Measurements from ENCODE around the gene SMIM29. TPM values are rescaled to one million over a fixed set of nuclear protein-coding genes. Genes with fewer than 3 reads are reported as not detected.

Gene SMIM29
- total and polyA plus RNA-seq, 2 donors (not counting 1 experiment from before 2014, with no cell fraction given) = 16.7 to 36.3 TPM

DNA sequence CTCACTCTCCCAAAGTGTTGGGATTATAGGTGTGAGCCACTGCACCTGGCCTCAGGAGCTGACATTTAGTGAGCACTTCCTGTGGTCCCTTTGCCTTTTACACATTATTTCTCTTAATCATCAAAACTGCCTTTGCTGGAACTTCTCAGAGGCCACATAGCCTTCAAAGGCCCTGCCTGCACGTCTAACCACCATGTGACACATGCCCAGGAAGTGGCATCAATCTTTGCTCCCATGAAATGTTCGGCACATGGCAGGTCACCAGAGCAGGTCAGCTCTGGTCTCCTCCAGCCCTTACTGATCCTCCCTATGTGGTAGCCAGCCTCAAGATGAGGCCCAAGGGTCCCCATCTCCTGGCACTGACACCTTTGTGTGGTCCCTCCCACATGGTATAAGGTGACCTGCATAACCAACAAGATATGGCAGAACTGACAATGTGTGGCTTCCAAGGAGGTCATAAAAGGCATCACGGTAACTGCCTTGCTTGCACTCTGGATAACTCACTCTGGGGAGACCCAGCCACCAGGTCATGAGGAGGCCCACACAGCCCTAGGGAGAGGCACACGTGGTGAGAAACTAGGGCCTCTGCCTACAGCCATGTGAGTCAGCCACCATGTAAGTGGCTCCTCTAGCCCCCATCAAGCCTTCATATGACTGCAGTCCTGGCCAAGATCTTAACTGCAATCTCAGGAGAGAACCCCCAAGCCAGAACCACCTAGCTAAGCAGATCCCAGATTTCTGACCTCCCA lies 40.9 kb downstream of the SMIM29 start:
- no peaks in the 10 kb centered on the region for H3K79me2 ChIP-seq (ENCODE audit: control insufficient read depth, insufficient read depth, low read length)
- no peak for DNase-seq (ENCODE audit: low read depth in 2 of 2)
- H3K9ac ChIP-seq (ENCODE audit: insufficient read depth, low read length) = no peak overlapping the region
- H3K27ac ChIP-seq (ENCODE audit: insufficient read depth, low read length) = no peak overlapping the region
- H3K27me3 ChIP-seq (ENCODE audit: control insufficient read depth, insufficient read depth, low read length) = no peaks in the 10 kb centered on the region
- no peak overlapping the region for H2AFZ ChIP-seq (ENCODE audit: low read length)
- H3K9me3 ChIP-seq (ENCODE audit: control insufficient read depth, insufficient read depth, low read depth, low read length) = no peaks in the 10 kb centered on the region
- H3K4me2 ChIP-seq (ENCODE audit: extremely low read depth, insufficient read depth, low read length) = no peak overlapping the region
- H3K4me3 ChIP-seq (replicated peaks in 1 of 4; ENCODE audit: control extremely low read depth in 1 of 4, insufficient read depth in 1 of 4, low read depth in 3 of 4, low read length in 4 of 4) = no peak overlapping the region
- H4K20me1 ChIP-seq (ENCODE audit: control insufficient read depth, extremely low read depth, insufficient read depth, low read length) = no peaks in the 10 kb centered on the region
- no peaks in the 10 kb centered on the region for H3K4me1 ChIP-seq (ENCODE audit: control insufficient read depth, extremely low read depth, insufficient read depth, low read length)
- no peak for TF ChIP-seq EZH2 (IDR thresholded peaks at IDR 0.05; ENCODE audit: low read length, missing control alignments)
- TF ChIP-seq, protein P1, sequence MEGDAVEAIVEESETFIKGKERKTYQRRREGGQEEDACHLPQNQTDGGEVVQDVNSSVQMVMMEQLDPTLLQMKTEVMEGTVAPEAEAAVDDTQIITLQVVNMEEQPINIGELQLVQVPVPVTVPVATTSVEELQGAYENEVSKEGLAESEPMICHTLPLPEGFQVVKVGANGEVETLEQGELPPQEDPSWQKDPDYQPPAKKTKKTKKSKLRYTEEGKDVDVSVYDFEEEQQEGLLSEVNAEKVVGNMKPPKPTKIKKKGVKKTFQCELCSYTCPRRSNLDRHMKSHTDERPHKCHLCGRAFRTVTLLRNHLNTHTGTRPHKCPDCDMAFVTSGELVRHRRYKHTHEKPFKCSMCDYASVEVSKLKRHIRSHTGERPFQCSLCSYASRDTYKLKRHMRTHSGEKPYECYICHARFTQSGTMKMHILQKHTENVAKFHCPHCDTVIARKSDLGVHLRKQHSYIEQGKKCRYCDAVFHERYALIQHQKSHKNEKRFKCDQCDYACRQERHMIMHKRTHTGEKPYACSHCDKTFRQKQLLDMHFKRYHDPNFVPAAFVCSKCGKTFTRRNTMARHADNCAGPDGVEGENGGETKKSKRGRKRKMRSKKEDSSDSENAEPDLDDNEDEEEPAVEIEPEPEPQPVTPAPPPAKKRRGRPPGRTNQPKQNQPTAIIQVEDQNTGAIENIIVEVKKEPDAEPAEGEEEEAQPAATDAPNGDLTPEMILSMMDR (conservative IDR thresholded peaks at IDR 0.05 in 1 of 2, IDR thresholded peaks at IDR 0.05 in 1 of 2; ENCODE audit: low read depth in 1 of 2, low read length in 2 of 2) = no peak
- no peaks in the 10 kb centered on the region for H3K36me3 ChIP-seq (ENCODE audit: control insufficient read depth, insufficient read depth, low read length)

DNA sequence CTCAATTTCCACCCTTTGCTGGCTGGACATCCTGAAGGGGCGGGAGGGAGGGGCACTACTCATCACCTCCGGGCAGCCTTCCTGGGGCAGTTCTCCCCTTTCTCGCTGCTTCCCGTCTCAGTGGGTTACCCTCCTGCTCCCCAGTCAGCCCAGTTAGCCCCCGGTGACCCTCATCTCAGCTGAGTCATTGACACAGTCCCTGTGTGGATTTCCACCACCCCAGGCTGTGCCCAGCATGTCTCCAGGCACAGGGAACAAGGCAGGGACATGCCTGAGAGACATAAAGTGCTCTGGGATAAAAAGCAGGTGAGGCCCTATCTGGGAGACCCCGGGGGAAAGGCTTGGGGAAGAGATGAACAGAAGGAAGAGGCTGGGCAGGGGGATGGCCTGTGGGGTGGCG lies 42.1 kb downstream of the SMIM29 start:
- TF ChIP-seq, protein P1 (conservative IDR thresholded peaks at IDR 0.05 in 1 of 2, IDR thresholded peaks at IDR 0.05 in 1 of 2; ENCODE audit: low read depth in 1 of 2, low read length in 2 of 2) = no peak
- Histone ChIP-seq H4K20me1 (ENCODE audit: control insufficient read depth, extremely low read depth, insufficient read depth, low read length) (no peaks in the 10 kb centered on the region), H3K9ac (ENCODE audit: insufficient read depth, low read length) (no peak overlapping the region), H3K36me3 (ENCODE audit: control insufficient read depth, insufficient read depth, low read length) (no peaks in the 10 kb centered on the region), H3K4me2 (ENCODE audit: extremely low read depth, insufficient read depth, low read length) (no peak overlapping the region), H2AFZ (ENCODE audit: low read length) (no peak overlapping the region), H3K4me1 (ENCODE audit: control insufficient read depth, extremely low read depth, insufficient read depth, low read length) (no peaks in the 10 kb centered on the region), H3K9me3 (ENCODE audit: control insufficient read depth, insufficient read depth, low read depth, low read length) (no peaks in the 10 kb centered on the region), H3K79me2 (ENCODE audit: control insufficient read depth, insufficient read depth, low read length) (no peaks in the 10 kb centered on the region), H3K27ac (ENCODE audit: insufficient read depth, low read length) (no peak overlapping the region), H3K27me3 (ENCODE audit: control insufficient read depth, insufficient read depth, low read length) (no peaks in the 10 kb centered on the region), H3K4me3 (replicated peaks in 1 of 4; ENCODE audit: control extremely low read depth in 1 of 4, insufficient read depth in 1 of 4, low read depth in 3 of 4, low read length in 4 of 4) (no peak overlapping the region)
- no peak for DNase-seq (ENCODE audit: low read depth in 2 of 2)

GRCh38 chr6:34205916-34206315 lies 42.9 kb downstream of the SMIM29 start:
- no peak overlapping the region for H3K4me3 ChIP-seq (replicated peaks in 1 of 4; ENCODE audit: control extremely low read depth in 1 of 4, insufficient read depth in 1 of 4, low read depth in 3 of 4, low read length in 4 of 4)
- H2AFZ ChIP-seq (ENCODE audit: low read length) = no peak overlapping the region
- no peaks in the 10 kb centered on the region for H3K27me3 ChIP-seq (ENCODE audit: control insufficient read depth, insufficient read depth, low read length)
- no peak overlapping the region for H3K4me2 ChIP-seq (ENCODE audit: extremely low read depth, insufficient read depth, low read length)
- no peak for TF ChIP-seq EZH2 (IDR thresholded peaks at IDR 0.05; ENCODE audit: low read length, missing control alignments)
- TF ChIP-seq, protein P1 (conservative IDR thresholded peaks at IDR 0.05 in 1 of 2, IDR thresholded peaks at IDR 0.05 in 1 of 2; ENCODE audit: low read depth in 1 of 2, low read length in 2 of 2) = no peak
- H3K9me3 ChIP-seq (ENCODE audit: control insufficient read depth, insufficient read depth, low read depth, low read length) = no peaks in the 10 kb centered on the region
- no peaks in the 10 kb centered on the region for H3K4me1 ChIP-seq (ENCODE audit: control insufficient read depth, extremely low read depth, insufficient read depth, low read length)
- no peak for DNase-seq (ENCODE audit: low read depth in 2 of 2)
- no peaks in the 10 kb centered on the region for H3K79me2 ChIP-seq (ENCODE audit: control insufficient read depth, insufficient read depth, low read length)
- no peaks in the 10 kb centered on the region for H4K20me1 ChIP-seq (ENCODE audit: control insufficient read depth, extremely low read depth, insufficient read depth, low read length)
- H3K9ac ChIP-seq (ENCODE audit: insufficient read depth, low read length) = no peak overlapping the region
- H3K27ac ChIP-seq (ENCODE audit: insufficient read depth, low read length) = no peak overlapping the region
- no peaks in the 10 kb centered on the region for H3K36me3 ChIP-seq (ENCODE audit: control insufficient read depth, insufficient read depth, low read length)

All from fibroblast of lung (primary cell).